Panc1 (cell line): ENCODE data around the gene DPCD. TPM values are rescaled to one million over a fixed set of nuclear protein-coding genes. Genes with fewer than 3 reads are reported as not detected.

ENCODE experiments used
- ATAC-seq: fragments of 200-7000 bp; cut with Tn5 transposase; 2 replicates; pipeline ENCODE4 v1.9.1; 2020; ENCODE audit warnings: mild to moderate bottlenecking, moderate library complexity
- BruUV-seq: library from RNA; stranded (reverse); fragments of 400-500 nt; replicated peaks from 2 replicates; lab custom pipeline; 2021; lab: Mats Ljungman, UMichigan
- CTCF ChIA-PET: fragments of 300-600 bp; sonication (Branson Sonifier 250); formaldehyde crosslinking; loops from one replicate; lab custom pipeline; 2022; ENCODE audit warnings: antibody characterized with exemption; lab: Charles Lee
- POLR2A ChIA-PET: fragments of 300-600 bp; sonication (Branson Sonifier 250); formaldehyde crosslinking; loops from one replicate; lab custom pipeline; 2022; ENCODE audit warnings: antibody characterized with exemption; lab: Charles Lee
- DNase-seq: peaks from one replicate; pipeline ENCODE4 v3.0.0-alpha.2; 2010; ENCODE audit warnings: low read depth, low spot score
- H3K27ac ChIP-seq: 2 replicates; pipeline ENCODE4 v1.5.1; 2011; ENCODE audit warnings: mild to moderate bottlenecking, low read length, inconsistent platforms
- H3K27me3 ChIP-seq: fragments of 200-500 bp; sonication (Bioruptor generic); 2 replicates; pipeline ENCODE4 v1.6.0; 2014; ENCODE audit warnings: low read length, inconsistent platforms; ENCODE audit not compliant: control insufficient read depth, insufficient read depth
- H3K36me3 ChIP-seq: fragments of 200-500 bp; sonication (Bioruptor generic); 2 replicates; pipeline ENCODE4 v1.5.1; 2014; ENCODE audit warnings: inconsistent platforms, mild to moderate bottlenecking, low read length, moderate library complexity; ENCODE audit not compliant: control insufficient read depth, insufficient read depth
- H3K4me1 ChIP-seq: 2 replicates; pipeline ENCODE4 v1.5.1; 2011; ENCODE audit warnings: inconsistent platforms, mild to moderate bottlenecking, low read length, moderate library complexity; ENCODE audit not compliant: control insufficient read depth, insufficient read depth
- H3K4me3 ChIP-seq, 2 experiments: 2 replicates each; pipeline ENCODE4 v1.5.1; 2011 to 2012; ENCODE audit warnings: low read depth in 2 of 2, low read length in 2 of 2, mild to moderate bottlenecking in 2 of 2, inconsistent platforms in 1 of 2, moderate library complexity in 1 of 2
- H3K9me3 ChIP-seq: fragments of 200-500 bp; sonication (Bioruptor generic); 2 replicates; pipeline ENCODE4 v1.5.1; 2014; ENCODE audit warnings: low read depth, mild to moderate bottlenecking, inconsistent platforms, low read length, moderate library complexity; ENCODE audit not compliant: control insufficient read depth, insufficient read depth
- POLR2AphosphoS5 ChIP-seq: IDR thresholded peaks from 2 replicates; pipeline ENCODE4 v1.6.1; 2012; ENCODE audit warnings: mild to moderate bottlenecking, low read depth, low read length, moderate library complexity
- SIN3A ChIP-seq: IDR thresholded peaks from 2 replicates; pipeline ENCODE4 v1.6.1; 2012; ENCODE audit warnings: low read depth, mild to moderate bottlenecking, low read length, moderate library complexity, borderline replicate concordance; ENCODE audit not compliant: insufficient read depth
- TCF7L2 ChIP-seq: IDR thresholded peaks from 2 replicates; pipeline ENCODE4 v1.6.1; 2011; ENCODE audit warnings: mild to moderate bottlenecking, low read depth, low read length, inconsistent platforms
- in situ Hi-C: cut with HindIII; loops from 2 replicates; pipeline ENCODE4 v1.10.0; 2016; ENCODE audit warnings: low sequenced_read_pairs, low pct_unique_long_range_greater_than_20kb
- intact Hi-C: fragments of 100-400 bp; cut with micrococcal nuclease; formaldehyde crosslinking; loops from one replicate; pipeline ENCODE4 v1.10.0; 2022; ENCODE audit not compliant: unreplicated experiment
- total RNA-seq: library from RNA; stranded (reverse); gene quantifications from one replicate; pipeline ENCODE4 v1.2.1, GENCODE V29; 2021; ENCODE audit not compliant: unreplicated experiment
- TF ChIP-seq, protein P1 (sequence below), 2 experiments: IDR thresholded peaks; 2 replicates each; pipeline ENCODE4 v1.6.1; 2011 to 2012; ENCODE audit warnings: low read depth in 2 of 2, control low read depth in 1 of 2, low read length in 1 of 2, mild to moderate bottlenecking in 1 of 2, moderate library complexity in 1 of 2; ENCODE audit not compliant: insufficient read depth in 1 of 2
- TF ChIP-seq, protein P2 (sequence below): fragments of 450-650 bp; IDR thresholded peaks from 2 replicates; pipeline ENCODE4 v1.5.1; 2017; ENCODE audit warnings: mild to moderate bottlenecking

DPCD gene
- total RNA-seq, 1 experiment from 2014 or later = 27.6 TPM

DNA sequence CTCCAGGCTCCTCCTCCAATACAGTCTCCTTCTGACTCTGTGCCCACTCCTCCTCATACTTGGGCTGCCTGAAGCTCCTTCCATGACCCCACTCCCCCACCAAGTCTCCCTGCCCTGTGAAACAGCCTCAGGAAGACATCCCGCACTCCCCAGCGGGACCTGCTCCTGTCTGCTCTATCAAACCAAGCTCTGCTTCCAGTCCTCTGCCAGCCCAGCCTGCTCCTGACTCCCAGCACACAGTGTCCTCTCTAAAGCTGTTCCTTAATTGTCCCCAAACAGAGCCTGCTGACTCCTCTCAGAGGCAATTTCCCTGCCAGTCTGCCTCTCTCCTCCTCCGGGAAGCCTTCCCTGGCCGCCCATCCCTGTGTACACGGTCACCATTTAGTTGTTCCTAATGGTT, 9.9 kb upstream of the DPCD start:
- H3K4me1 ChIP-seq = no peaks in the 10 kb centered on the region
- POLR2A ChIA-PET = no interaction called here
- no peaks in the 10 kb centered on the region for H3K36me3 ChIP-seq
- H3K27me3 ChIP-seq = no peaks in the 10 kb centered on the region
- TF ChIP-seq, protein P1, sequence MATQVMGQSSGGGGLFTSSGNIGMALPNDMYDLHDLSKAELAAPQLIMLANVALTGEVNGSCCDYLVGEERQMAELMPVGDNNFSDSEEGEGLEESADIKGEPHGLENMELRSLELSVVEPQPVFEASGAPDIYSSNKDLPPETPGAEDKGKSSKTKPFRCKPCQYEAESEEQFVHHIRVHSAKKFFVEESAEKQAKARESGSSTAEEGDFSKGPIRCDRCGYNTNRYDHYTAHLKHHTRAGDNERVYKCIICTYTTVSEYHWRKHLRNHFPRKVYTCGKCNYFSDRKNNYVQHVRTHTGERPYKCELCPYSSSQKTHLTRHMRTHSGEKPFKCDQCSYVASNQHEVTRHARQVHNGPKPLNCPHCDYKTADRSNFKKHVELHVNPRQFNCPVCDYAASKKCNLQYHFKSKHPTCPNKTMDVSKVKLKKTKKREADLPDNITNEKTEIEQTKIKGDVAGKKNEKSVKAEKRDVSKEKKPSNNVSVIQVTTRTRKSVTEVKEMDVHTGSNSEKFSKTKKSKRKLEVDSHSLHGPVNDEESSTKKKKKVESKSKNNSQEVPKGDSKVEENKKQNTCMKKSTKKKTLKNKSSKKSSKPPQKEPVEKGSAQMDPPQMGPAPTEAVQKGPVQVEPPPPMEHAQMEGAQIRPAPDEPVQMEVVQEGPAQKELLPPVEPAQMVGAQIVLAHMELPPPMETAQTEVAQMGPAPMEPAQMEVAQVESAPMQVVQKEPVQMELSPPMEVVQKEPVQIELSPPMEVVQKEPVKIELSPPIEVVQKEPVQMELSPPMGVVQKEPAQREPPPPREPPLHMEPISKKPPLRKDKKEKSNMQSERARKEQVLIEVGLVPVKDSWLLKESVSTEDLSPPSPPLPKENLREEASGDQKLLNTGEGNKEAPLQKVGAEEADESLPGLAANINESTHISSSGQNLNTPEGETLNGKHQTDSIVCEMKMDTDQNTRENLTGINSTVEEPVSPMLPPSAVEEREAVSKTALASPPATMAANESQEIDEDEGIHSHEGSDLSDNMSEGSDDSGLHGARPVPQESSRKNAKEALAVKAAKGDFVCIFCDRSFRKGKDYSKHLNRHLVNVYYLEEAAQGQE (IDR thresholded peaks at IDR 0.05; ENCODE audit: insufficient read depth in 1 of 2, low read depth in 2 of 2, low read length in 1 of 2) = no peak
- no peak for TF ChIP-seq POLR2AphosphoS5
- TF ChIP-seq SIN3A = no peak
- TF ChIP-seq TCF7L2 = no peak
- TF ChIP-seq, protein P2, sequence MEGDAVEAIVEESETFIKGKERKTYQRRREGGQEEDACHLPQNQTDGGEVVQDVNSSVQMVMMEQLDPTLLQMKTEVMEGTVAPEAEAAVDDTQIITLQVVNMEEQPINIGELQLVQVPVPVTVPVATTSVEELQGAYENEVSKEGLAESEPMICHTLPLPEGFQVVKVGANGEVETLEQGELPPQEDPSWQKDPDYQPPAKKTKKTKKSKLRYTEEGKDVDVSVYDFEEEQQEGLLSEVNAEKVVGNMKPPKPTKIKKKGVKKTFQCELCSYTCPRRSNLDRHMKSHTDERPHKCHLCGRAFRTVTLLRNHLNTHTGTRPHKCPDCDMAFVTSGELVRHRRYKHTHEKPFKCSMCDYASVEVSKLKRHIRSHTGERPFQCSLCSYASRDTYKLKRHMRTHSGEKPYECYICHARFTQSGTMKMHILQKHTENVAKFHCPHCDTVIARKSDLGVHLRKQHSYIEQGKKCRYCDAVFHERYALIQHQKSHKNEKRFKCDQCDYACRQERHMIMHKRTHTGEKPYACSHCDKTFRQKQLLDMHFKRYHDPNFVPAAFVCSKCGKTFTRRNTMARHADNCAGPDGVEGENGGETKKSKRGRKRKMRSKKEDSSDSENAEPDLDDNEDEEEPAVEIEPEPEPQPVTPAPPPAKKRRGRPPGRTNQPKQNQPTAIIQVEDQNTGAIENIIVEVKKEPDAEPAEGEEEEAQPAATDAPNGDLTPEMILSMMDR = no peak
- H3K9me3 ChIP-seq = no peaks in the 10 kb centered on the region
- intact Hi-C loops = no loop called here
- CTCF ChIA-PET = no interaction called here
- H3K4me3 ChIP-seq = no peak overlapping the region
- BruUV-seq = no TSS peak
- H3K27ac ChIP-seq = no peak overlapping the region
- ATAC-seq (no peak), DNase-seq (no peak)
- in situ Hi-C loops = no loop called here

DNA sequence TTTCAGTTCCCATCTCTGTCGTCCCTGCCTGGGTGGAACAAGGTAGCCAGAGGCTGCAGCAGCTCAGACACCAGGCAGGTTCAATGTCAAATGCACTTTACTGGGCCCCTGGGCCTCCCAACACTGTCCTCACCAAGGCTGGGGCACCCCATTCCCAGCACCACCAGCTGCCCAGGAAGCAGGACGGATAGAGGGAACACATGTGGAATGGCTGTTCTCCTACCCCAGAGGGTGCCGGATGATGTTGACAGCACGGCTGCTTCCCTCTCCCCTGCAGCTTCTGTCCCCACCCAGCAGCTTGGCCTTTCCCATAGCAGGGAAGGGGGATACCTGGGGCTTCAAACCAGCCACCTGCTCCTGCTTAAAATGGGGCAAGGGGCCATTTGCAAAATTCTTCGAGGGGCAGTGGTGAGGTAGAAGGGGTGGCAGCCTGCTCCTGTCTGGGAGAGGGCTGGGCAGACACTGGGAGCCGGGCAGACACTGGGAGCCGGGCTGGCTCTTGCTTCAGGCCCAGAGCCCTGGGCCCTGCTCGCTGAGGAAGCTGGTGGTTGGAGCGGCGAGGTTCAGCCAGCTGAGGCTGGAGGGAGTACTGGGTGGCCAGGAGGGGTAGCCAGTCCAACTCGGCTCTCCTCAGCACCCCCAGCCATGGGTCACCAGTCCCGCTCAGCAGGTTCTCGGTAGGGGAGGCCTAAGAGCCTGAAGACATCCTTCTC, 9.2 kb upstream of the DPCD start:
- intact Hi-C loops (no loop called here), in situ Hi-C loops (no loop called here)
- BruUV-seq = no TSS peak
- Histone ChIP-seq H3K4me3 (no peak overlapping the region), H3K27me3 (no peaks in the 10 kb centered on the region), H3K36me3 (peaks cover 3% of the 10 kb centered on the region; the same call in 1 of the 2 replicates), H3K9me3 (no peaks in the 10 kb centered on the region), H3K4me1 (no peaks in the 10 kb centered on the region), H3K27ac (no peak overlapping the region)
- no peak for ATAC-seq
- ChIA-PET CTCF (no interaction called here), POLR2A (no interaction called here)
- no peak for TF ChIP-seq POLR2AphosphoS5
- TF ChIP-seq SIN3A = no peak
- TF ChIP-seq, protein P1 (IDR thresholded peaks at IDR 0.05; ENCODE audit: insufficient read depth in 1 of 2, low read depth in 2 of 2, low read length in 1 of 2) = no peak
- TF ChIP-seq, protein P2 = no peak
- TF ChIP-seq TCF7L2 = no peak
- no peak for DNase-seq
